ENCODE measurements around the gene RERE.
"Not testable (repeated sequence)": the region's sequence is repeated elsewhere in the genome, so short reads cannot be mapped to it uniquely, and the experiment has no call there.

RERE gene

GRCh38 chr1:8841395-8841794 is 24.0 kb upstream of the RERE start:
- DNase-seq = no peak

DNA sequence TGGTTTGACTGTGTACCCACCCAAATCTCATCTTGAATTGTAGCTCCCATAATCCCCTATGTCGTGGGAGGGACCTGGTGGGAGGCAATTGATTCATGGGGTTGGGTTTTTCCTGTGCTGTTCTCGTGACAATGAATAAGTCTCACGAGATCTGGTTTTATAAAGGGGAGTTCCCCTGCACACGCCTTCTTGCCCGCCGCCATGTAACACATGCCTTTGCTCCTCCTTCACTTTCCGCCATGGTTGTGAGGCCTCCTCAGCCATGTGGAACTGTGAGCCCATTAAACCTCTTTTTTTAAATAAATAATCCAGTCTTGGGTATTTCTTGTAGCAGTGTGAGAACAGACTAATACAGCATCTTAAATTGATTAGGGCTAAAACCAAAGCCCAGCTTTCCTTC is 22.6 kb upstream of the RERE start:
- DNase-seq = no peak

DNA sequence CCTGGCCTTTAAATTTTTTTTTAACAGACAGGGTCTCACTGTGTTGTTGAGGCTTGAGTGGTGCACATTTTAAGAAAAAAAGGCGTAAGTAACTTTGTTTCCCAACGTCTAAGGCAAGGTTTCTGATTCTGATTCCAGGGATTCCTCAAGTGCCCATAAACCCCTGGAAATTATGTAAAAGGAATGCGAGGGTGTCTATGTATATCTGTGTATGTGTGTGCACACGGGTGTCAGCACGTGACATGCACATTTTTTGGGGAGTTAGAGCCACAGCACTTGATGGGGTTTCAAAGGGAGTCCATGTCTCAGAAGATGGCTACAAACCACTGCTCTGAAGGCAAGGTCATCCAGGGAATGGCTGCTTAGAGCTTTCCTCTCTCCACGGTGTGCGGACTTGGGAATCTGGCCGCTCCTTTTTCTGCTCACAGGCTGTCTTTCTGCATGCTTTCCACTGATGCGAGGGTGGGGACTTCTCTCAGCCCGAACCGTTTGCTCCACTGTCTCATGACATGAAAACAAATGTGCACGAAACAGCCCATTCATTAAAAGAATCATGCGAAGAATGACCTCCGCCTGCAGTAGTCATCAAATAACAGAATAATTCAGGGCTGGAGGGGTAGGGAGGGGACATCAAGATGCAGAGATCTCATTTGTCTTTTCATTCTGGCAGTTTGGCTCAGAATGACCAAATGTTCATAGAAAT is 18.7 kb upstream of the RERE start:
- no peak for DNase-seq

DNA sequence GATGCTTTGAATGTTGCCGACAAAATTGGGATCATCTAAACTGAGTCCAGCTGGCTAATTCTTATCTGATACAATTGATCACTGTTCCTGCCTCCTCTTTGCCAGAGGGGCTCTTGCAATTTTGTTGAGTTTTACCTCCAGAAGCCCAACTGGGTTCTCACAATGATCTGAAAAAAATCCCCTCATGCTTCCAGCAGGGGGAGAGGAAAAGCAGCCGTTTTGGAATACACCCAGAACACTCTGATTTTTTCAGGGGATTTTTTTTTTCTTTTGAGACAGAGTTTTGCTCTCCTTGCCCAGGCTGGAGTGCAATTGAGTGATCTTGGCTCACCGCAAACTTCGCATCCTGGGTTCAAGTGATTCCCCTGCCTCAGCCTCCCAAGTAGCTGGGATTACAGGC is 13.9 kb upstream of the RERE start:
- DNase-seq = no peak

GRCh38 chr1:8830732-8831131 is 13.3 kb upstream of the RERE start:
- not testable (repeated sequence) for DNase-seq

- no peak for DNase-seq
Observed at GRCh38 chr1:8825985-8826481, 8.6 kb upstream of the RERE start.

GRCh38 chr1:8823295-8823664 is 5.8 kb upstream of the RERE start:
- no peak for DNase-seq

DNA sequence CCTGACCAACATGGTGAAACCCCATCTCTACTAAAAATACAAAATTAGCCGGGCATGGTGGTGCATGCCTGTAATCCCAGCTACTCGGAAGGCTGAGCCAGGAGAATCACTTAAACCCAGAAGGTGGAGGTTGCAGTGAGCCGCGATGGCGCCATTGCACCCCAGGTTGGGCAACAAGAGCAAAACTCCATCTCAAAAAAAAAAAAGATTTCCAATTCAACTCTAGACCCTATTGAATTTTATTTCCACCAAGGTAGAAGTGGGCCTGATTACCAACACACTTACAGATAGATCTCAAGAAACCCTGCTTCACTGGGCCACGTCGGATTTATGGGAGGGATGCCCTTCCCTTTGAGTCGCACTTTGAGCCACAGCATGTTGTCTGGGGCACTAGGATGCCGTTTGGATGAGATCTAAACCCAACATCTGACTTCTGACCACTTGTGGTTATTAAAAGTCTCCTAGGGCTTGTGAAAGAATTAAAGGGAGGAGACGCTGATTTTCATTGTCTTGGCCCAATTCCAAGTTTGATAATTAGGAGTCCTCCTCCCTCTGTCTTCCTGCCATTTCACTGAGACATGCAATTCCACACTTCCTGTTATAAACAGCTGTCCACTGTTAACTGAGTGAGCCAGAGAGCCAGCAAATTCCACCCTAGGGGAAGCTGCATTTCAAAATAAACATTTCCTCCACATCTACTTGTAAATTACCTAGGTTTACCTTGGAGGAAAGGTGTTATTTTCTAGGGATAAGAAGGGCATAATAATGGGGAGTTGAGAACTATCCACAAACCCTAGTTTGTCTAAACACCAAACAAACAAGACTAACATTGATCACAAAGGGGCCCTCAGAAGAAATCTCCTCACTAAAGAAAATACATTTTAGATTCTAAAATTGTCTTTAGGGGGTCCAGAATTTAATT is 5.2 kb upstream of the RERE start:
- no peak for DNase-seq

GRCh38 chr1:8821084-8821483 is 3.6 kb upstream of the RERE start:
- no peak for DNase-seq

GRCh38 chr1:8818789-8819188 is 1.3 kb upstream of the RERE start:
- not testable (repeated sequence) for DNase-seq

DNA sequence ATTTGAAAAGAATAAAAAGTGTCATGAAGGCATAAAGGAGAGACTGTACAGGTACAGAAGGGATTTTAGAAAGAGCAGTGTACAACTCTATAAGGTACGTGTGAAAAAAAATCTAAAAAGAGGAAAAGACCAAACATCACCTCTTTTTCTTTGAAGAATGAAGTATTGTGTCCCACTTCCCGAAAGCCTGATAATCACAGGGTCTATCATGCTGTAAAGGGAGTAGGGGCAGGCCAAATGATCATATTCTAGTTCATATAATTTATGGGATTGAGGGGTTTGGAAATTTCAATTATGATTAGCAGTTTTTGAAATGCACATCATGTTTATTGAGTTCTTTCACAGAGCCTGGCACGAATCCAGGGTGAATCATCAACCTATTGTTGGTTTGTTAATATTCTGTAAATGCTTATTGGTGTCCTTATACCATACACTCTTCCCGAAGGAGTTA is 910 bp upstream of the RERE start:
- no peak for DNase-seq

DNA sequence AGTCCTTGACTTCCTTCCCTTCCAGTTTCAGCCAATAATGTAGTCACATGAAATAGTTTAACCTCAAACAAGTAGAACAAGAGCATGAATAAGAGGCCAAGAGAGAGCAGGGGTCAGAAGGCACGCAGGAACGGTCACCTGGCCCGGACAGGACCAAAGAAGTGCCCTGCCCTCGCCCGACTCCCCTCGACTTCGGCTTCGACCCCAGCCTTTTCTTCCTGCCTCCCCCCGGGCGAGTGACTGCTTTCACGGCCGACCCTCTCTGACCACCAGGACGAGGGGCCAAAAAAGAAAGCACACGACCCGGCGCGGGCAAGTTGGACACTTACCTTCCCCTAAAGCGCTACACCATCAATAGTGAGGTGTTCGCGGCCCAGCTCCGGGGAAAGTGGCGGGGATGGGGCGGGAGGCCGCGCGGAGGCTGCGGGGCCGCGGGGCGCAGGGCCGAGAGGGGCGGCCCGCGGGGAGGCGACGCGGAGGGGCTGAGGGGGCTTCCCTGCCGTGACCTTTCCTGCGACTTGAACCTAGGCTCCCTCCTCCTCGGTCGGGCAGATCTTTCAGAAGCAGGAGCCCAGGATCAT is 519 bp downstream of the RERE start:
- DNase-seq = no peak

- DNase-seq = no peak
Observed at GRCh38 chr1:8816264-8816663, 1.2 kb downstream of the RERE start.

- no peak for DNase-seq
Observed at GRCh38 chr1:8815582-8816151, 1.8 kb downstream of the RERE start.

DNA sequence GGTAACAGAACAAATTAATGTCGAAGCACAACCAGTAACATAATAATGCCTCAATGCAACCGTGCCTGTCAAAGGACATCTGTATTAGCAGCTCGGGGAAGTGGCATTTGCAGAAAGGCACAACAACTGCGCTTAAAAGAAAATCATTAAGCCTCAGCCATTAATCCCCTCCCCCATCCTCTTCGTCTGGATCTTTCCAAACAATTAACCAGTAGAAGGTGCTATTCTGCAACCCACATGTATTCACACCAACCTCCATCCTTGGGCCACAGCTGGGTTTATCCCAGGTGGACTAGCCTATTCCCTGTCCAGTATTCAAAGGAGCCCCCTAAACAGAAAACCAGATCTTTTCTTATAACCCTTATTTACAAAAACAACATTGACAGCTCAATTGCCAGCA is 2.6 kb downstream of the RERE start:
- DNase-seq = no peak

DNA sequence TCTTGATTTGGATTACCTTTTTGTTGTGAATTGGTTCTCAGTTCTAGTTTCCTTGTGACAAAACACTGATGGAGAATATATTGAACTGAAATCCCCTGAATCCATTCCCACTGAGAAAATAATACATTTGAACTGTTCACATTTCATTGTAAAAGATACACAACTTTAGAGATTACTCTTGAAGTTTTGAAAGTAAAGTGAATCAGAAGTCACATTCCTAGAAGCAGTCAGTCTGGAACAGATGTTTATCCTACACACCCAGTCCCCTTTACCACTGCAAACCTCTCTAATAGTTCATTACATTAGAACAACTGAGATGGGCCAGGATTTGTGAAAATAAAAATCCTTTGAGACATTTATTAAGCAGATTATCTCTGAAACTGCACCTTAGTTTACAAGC is 3.4 kb downstream of the RERE start:
- no peak for DNase-seq

DNA sequence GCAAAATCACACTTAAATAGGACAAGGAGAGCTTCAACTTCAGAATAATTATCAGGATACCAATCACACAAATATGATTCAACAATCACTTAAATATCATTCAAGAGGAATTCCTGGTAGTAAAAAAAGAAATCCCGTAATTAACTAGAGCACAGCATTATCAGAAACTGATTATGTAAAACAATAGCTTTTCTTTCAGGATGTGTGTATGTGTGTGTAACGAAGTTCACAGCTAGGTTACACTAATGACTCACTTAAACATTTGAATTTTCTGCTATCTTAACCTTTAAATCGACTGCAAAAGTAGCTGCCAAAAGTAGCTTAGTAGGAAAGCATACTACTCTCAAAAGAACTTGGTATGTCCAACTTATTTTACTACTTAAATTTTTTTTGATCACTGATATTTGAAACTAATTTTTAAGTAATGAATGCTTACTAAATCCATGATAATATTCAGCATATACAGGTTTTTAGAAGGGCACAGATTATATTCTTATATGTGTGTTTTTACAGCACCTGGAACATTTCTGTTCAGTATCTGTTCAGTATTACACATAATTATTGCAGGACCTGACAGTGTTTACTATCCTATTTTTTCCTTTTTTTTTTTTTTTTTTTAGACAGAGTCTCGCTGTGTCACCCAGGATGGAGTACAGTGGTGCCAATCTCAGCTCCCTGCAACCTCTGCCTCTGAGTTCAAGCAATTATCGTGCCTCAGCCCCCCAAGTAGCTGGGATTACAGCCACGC is 4.2 kb downstream of the RERE start:
- no peak for DNase-seq

- no peak for DNase-seq
Observed at GRCh38 chr1:8812081-8812480, 5.4 kb downstream of the RERE start.

- no peak for DNase-seq
Observed at GRCh38 chr1:8810987-8811386, 6.5 kb downstream of the RERE start.

DNA sequence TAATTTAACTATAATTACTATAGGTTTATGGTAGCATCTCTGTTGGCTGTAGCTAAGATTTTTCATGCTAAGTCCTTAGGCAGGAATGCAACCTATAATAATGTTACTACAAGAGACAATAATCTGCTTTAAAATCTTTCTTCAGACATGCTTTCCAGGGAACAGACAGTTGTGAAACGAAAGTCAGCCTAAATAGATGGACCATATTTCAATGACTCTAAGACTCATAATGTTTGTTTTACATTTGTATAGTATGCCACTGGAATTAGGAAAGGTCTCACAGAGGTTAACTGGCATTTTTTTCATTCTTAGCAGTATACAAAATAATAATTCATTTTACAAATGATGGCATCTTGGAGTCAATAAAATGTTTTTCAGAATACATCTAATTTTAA is 8.1 kb downstream of the RERE start:
- DNase-seq = no peak

- DNase-seq = no peak
Observed at GRCh38 chr1:8807004-8807403, 10.4 kb downstream of the RERE start.

GRCh38 chr1:8800416-8800815 is 17.0 kb downstream of the RERE start:
- no peak for DNase-seq

DNA sequence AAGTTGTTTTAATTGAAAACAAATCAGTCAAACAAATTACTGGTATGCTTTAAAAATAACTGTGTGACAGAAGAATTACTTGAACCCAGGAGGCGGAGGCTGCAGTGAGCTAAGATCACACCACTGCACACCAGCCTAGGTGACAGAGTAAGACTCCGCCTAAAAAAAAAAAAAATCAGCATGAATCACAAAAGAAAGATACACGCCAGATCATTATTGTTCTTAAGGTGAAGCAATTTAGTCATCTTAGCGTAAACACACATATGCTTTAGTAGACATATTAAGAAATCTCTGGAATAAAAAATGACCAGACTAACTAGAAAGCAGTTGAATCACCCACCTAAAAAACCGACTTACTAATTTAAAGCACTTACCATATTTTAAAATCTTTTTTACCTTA is 20.2 kb downstream of the RERE start:
- no peak for DNase-seq

Data from cortex of kidney (tissue), 1 donor.